ENCODE results near the gene GIGYF2. TPM values are rescaled to one million over a fixed set of nuclear protein-coding genes. Genes with fewer than 3 reads are reported as not detected.

The GIGYF2 gene
- total RNA-seq, 2 experiments from 2014 or later, result 52.5 to 55.5 TPM

DNA sequence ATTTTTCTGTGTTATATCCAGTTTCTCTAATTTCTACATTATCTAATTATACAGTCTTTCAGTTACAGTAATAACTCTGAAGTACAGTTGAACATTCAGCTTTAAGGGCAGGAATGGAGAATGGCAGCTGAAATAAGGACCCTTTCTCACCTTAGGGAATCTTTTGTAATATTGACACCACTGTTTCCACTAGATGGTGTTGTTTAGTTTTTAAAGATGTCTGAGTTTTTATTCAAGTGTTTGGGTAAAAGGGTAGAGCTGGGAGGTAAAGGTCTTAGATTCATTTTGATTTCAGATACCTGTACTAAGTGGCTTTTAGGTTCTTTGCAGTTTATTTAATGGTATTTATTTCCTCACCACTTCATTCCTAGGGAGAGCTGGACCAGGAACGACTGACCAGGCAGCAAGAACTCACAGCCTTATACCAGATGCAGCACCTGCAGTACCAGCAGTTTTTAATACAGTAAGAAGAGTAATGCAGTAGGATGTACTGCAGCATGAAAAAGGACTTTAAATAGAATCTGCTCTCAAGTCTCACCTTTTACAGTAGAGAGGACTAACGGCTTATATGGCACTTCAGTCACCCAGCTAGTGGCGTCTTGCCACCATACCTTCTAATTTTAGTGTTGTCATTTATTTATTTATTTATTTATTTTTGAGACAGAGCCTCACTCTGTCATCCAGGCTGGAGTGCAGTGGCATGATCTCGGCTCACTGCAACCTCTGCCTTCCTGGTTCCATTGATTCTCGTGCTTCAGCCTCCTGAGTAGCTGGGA lies 112.4 kb downstream of the GIGYF2 start:
- H3K4me1 ChIP-seq (ENCODE audit: insufficient read depth, low read length), result no peaks in the 10 kb centered on the region
- H3K27ac ChIP-seq (ENCODE audit: low read depth in 1 of 2, low read length in 2 of 2), result no peak overlapping the region
- no peaks in the 10 kb centered on the region for H3K9me3 ChIP-seq (ENCODE audit: control insufficient read depth in 1 of 2, insufficient read depth in 1 of 2, low read length in 2 of 2)
- H3K27ac Mint-ChIP-seq, result no peak overlapping the region
- H3K4me3 Mint-ChIP-seq, result no peak overlapping the region
- DNase-seq, result peak in 1 of 14 experiments; percentile 20
- H3K36me3 ChIP-seq (ENCODE audit: insufficient read depth, low read length), result peaks cover 82% of the 10 kb centered on the region
- H3K27me3 Mint-ChIP-seq, result no peaks in the 10 kb centered on the region
- ChIA-PET CTCF (interaction anchor here (0.9 to 1.2 kb wide), 2 partner anchors 11 to 45 kb away, joined by 3 to 4 read pairs; no protein-coding TSS in a partner anchor), POLR2A (interaction anchor here (0.6 kb wide), 1 partner anchor 508 kb away, joined by 3 read pairs; no protein-coding TSS in a partner anchor)
- no peak for ATAC-seq (ENCODE audit: poor library complexity)
- H3K27me3 ChIP-seq (ENCODE audit: control insufficient read depth in 1 of 2, insufficient read depth in 2 of 2, low read length in 2 of 2), result no peaks in the 10 kb centered on the region
- TF ChIP-seq, protein P1, sequence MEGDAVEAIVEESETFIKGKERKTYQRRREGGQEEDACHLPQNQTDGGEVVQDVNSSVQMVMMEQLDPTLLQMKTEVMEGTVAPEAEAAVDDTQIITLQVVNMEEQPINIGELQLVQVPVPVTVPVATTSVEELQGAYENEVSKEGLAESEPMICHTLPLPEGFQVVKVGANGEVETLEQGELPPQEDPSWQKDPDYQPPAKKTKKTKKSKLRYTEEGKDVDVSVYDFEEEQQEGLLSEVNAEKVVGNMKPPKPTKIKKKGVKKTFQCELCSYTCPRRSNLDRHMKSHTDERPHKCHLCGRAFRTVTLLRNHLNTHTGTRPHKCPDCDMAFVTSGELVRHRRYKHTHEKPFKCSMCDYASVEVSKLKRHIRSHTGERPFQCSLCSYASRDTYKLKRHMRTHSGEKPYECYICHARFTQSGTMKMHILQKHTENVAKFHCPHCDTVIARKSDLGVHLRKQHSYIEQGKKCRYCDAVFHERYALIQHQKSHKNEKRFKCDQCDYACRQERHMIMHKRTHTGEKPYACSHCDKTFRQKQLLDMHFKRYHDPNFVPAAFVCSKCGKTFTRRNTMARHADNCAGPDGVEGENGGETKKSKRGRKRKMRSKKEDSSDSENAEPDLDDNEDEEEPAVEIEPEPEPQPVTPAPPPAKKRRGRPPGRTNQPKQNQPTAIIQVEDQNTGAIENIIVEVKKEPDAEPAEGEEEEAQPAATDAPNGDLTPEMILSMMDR (IDR thresholded peaks at IDR 0.05), result no peak
- no peak overlapping the region for H3K4me3 ChIP-seq (ENCODE audit: low read length)
- intact Hi-C loops (cut with DNase I, micrococcal nuclease), result no loop called here
- H3K9me3 Mint-ChIP-seq, result no peaks in the 10 kb centered on the region
- H3K36me3 Mint-ChIP-seq (ENCODE audit: low read depth), result peaks cover 93% of the 10 kb centered on the region
- no peaks in the 10 kb centered on the region for H3K4me1 Mint-ChIP-seq (ENCODE audit: low read depth)

GRCh38 chr2:232810444-232810843 lies 113.3 kb downstream of the GIGYF2 start:
- Histone ChIP-seq H3K36me3 (ENCODE audit: insufficient read depth, low read length) (peaks cover 89% of the 10 kb centered on the region), H3K27me3 (ENCODE audit: control insufficient read depth in 1 of 2, insufficient read depth in 2 of 2, low read length in 2 of 2) (no peaks in the 10 kb centered on the region), H3K4me1 (ENCODE audit: insufficient read depth, low read length) (no peaks in the 10 kb centered on the region), H3K27ac (ENCODE audit: low read depth in 1 of 2, low read length in 2 of 2) (no peak overlapping the region), H3K9me3 (ENCODE audit: control insufficient read depth in 1 of 2, insufficient read depth in 1 of 2, low read length in 2 of 2) (no peaks in the 10 kb centered on the region), H3K4me3 (ENCODE audit: low read length) (no peak overlapping the region)
- intact Hi-C loops (cut with DNase I, micrococcal nuclease), result no loop called here
- TF ChIP-seq, protein P1 (IDR thresholded peaks at IDR 0.05), result no peak
- ATAC-seq (ENCODE audit: poor library complexity) (no peak), DNase-seq (no peak)
- no peaks in the 10 kb centered on the region for H3K9me3 Mint-ChIP-seq
- no peak overlapping the region for H3K4me3 Mint-ChIP-seq
- ChIA-PET POLR2A (no interaction called here), CTCF (interaction anchor here (0.9 to 1.2 kb wide), 2 partner anchors 10 to 44 kb away, joined by 3 to 4 read pairs; no protein-coding TSS in a partner anchor)
- H3K27me3 Mint-ChIP-seq, result no peaks in the 10 kb centered on the region
- H3K27ac Mint-ChIP-seq, result no peak overlapping the region
- no peaks in the 10 kb centered on the region for H3K4me1 Mint-ChIP-seq (ENCODE audit: low read depth)
- H3K36me3 Mint-ChIP-seq (ENCODE audit: low read depth), result peaks cover 93% of the 10 kb centered on the region

DNA sequence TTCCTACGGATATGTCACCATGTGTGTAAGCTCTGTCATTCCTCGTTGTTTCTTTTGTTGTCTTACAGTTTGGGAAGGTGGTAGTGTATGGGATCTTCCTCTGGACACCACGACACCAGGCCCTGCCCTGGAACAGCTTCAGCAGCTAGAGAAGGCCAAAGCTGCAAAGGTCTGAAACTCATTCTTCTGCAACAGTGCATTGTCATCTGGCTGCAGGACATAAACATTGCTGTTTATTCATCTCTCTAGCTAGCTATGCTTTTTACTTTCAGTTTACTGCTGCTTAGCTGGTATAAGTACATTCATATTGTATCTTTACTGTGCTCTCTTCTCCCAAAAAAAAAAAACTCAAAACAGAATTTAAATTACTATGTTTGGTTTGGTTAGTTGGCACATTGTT lies 118.4 kb downstream of the GIGYF2 start:
- H3K4me1 Mint-ChIP-seq (ENCODE audit: low read depth), result no peaks in the 10 kb centered on the region
- Histone ChIP-seq H3K27me3 (ENCODE audit: control insufficient read depth in 1 of 2, insufficient read depth in 2 of 2, low read length in 2 of 2) (no peaks in the 10 kb centered on the region), H3K9me3 (ENCODE audit: control insufficient read depth in 1 of 2, insufficient read depth in 1 of 2, low read length in 2 of 2) (no peaks in the 10 kb centered on the region), H3K4me3 (ENCODE audit: low read length) (no peak overlapping the region), H3K36me3 (ENCODE audit: insufficient read depth, low read length) (peaks cover 91% of the 10 kb centered on the region), H3K27ac (ENCODE audit: low read depth in 1 of 2, low read length in 2 of 2) (no peak overlapping the region), H3K4me1 (ENCODE audit: insufficient read depth, low read length) (no peaks in the 10 kb centered on the region)
- H3K36me3 Mint-ChIP-seq (ENCODE audit: low read depth), result peaks cover 94% of the 10 kb centered on the region
- DNase-seq, result no peak
- no peak for ATAC-seq (ENCODE audit: poor library complexity)
- TF ChIP-seq, protein P1 (IDR thresholded peaks at IDR 0.05), result no peak
- CTCF ChIA-PET, result no interaction called here
- intact Hi-C loops (cut with DNase I, micrococcal nuclease), result no loop called here
- POLR2A ChIA-PET, result no interaction called here
- no peak overlapping the region for H3K27ac Mint-ChIP-seq
- H3K4me3 Mint-ChIP-seq, result no peak overlapping the region
- H3K9me3 Mint-ChIP-seq, result no peaks in the 10 kb centered on the region
- H3K27me3 Mint-ChIP-seq, result no peaks in the 10 kb centered on the region

Measured in CD4-positive, alpha-beta T cell (primary cell).